ENCODE measurements around the gene PCBP3. TPM values are rescaled to one million over a fixed set of nuclear protein-coding genes. Genes with fewer than 3 reads are reported as not detected.
A peak's percentile ranks its signal among the peaks of the same experiment; 100 is the strongest.

PCBP3 gene
- total and polyA plus RNA-seq, 2 of the 13 experiments (the other 11 are each of a cell fraction or from before 2014, with no cell fraction given) = not detected

DNA sequence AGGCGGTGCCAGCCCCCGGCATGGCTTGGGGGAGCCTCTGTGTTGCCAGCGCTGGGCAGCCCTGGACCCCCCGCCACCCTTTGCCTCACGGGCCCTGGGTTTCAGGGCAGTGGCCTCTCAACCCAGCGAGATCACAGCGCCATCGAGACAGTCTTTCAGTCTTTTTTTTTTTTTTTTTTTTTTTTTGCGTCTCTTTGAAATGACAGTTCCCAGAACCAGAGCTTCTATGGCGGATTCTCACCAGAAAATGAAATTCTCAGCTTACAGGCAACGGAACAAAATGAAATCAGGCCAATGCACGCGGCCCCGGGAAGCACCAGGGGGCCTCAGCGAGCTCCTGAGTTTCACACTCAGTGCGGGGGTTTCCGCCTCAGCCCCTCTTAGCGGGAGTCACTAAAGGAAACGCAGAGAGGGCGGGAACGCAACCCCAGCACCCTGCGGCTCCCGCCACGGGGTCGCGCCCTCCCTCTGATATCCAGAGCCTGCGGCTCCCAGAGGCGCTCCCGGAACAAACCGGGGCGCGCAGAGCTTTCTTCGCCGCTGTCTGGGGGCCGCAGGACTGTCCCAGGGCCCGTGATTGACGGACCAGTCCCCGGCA lies 330.0 kb downstream of the PCBP3 start:
- WGBS (ENCODE audit: low lambda C conversion rate) = 9% methylated on average over 14 of the region's 38 CpGs
- Histone ChIP-seq H3K9ac (ENCODE audit: insufficient read depth, low read depth, low read length) (peak overlapping the region; percentile 33; the same call in 1 of the 2 replicates), H2AFZ (ENCODE audit: low read length) (no peak overlapping the region), H3K4me3 (replicated peaks in 1 of 3; ENCODE audit: insufficient read depth in 1 of 3, low read depth in 2 of 3, low read length in 3 of 3) (peak overlapping the region; percentile 52 to 75 (median 55)), H3K27ac (ENCODE audit: extremely low read length, insufficient read depth, low read length) (no peak overlapping the region), H4K20me1 (ENCODE audit: insufficient read depth, low read length) (no peaks in the 10 kb centered on the region), H3K9me3 (ENCODE audit: low read length) (no peaks in the 10 kb centered on the region), H3K4me1 (ENCODE audit: insufficient read depth, low read length) (peaks cover 31% of the 10 kb centered on the region), H3K4me2 (ENCODE audit: low read depth, low read length) (peak overlapping the region; percentile 76), H3K36me3 (replicated peaks in 1 of 2; ENCODE audit: control insufficient read depth in 1 of 2, insufficient read depth in 2 of 2, low read length in 2 of 2) (no peaks in the 10 kb centered on the region), H3K79me2 (ENCODE audit: insufficient read depth, low read length) (no peaks in the 10 kb centered on the region), H3K27me3 (ENCODE audit: control insufficient read depth in 1 of 2, insufficient read depth in 2 of 2, low read length in 2 of 2) (peaks cover 19 to 46% of the 10 kb centered on the region in 2 experiments)
- in situ Hi-C loops (cut with HindIII; ENCODE audit: extremely low pct_ligation_motif_present, low pct_unique_long_range_greater_than_20kb) = loop anchor here (5.0 to 10.0 kb wide), 3 partner anchors 149 to 311 kb away; partner anchors contain the start of genes LSS, MCM3AP and YBEY
- FAIRE-seq (peak; percentile 12), ATAC-seq (peak; percentile 61), DNase-seq (ENCODE audit: low spot score) (peak; percentile 49)
- ChIA-PET POLR2A (interaction anchor here (0.6 to 1.6 kb wide), 8 partner anchors 20 to 653 kb away, joined by 3 to 7 read pairs (median 3); partner anchors contain the start of gene LSS), CTCF (ENCODE audit: low intra/inter-chr PET ratio, low total read pairs) (no interaction called here)
- no TSS peak for BruUV-seq (replicated peaks)
- intact Hi-C loops (cut with micrococcal nuclease; ENCODE audit: unreplicated experiment) = loop anchor here (5.0 to 10.0 kb wide), 2 partner anchors 174 to 221 kb away; no protein-coding TSS in a partner anchor
- TF ChIP-seq, protein P1, sequence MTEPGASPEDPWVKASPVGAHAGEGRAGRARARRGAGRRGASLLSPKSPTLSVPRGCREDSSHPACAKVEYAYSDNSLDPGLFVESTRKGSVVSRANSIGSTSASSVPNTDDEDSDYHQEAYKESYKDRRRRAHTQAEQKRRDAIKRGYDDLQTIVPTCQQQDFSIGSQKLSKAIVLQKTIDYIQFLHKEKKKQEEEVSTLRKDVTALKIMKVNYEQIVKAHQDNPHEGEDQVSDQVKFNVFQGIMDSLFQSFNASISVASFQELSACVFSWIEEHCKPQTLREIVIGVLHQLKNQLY (CRISPR knock-in tag; IDR thresholded peaks at IDR 0.05) = no peak
- TF ChIP-seq, protein P2, sequence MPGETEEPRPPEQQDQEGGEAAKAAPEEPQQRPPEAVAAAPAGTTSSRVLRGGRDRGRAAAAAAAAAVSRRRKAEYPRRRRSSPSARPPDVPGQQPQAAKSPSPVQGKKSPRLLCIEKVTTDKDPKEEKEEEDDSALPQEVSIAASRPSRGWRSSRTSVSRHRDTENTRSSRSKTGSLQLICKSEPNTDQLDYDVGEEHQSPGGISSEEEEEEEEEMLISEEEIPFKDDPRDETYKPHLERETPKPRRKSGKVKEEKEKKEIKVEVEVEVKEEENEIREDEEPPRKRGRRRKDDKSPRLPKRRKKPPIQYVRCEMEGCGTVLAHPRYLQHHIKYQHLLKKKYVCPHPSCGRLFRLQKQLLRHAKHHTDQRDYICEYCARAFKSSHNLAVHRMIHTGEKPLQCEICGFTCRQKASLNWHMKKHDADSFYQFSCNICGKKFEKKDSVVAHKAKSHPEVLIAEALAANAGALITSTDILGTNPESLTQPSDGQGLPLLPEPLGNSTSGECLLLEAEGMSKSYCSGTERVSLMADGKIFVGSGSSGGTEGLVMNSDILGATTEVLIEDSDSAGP (CRISPR knock-in tag; IDR thresholded peaks at IDR 0.05; ENCODE audit: borderline replicate concordance) = peak; percentile 26; the same call in 1 of the 2 replicates
- TF ChIP-seq NFKB2 (CRISPR knock-in tag; IDR thresholded peaks at IDR 0.05; ENCODE audit: borderline replicate concordance) (peak; percentile 18; the same call in 1 of the 2 replicates), ZSCAN25 (CRISPR knock-in tag; IDR thresholded peaks at IDR 0.05) (peak; percentile 9; the same call in 1 of the 2 replicates), ZNF777 (CRISPR knock-in tag; IDR thresholded peaks at IDR 0.05) (0 out of 2 replicates have a peak, but pooled peaks have one; percentile 72), CHCHD3 (CRISPR knock-in tag; IDR thresholded peaks at IDR 0.05) (no peak), ZNF501 (CRISPR knock-in tag; IDR thresholded peaks at IDR 0.05) (peak; percentile 43; the same call in 1 of the 2 replicates), GTF2F1 (IDR thresholded peaks at IDR 0.05; ENCODE audit: low read length) (no peak), RBFOX2 (IDR thresholded peaks at IDR 0.05; ENCODE audit: low read depth, low read length) (no peak), RAD21 (CRISPR knock-in tag; IDR thresholded peaks at IDR 0.05) (peak; percentile 42; the same call in 1 of the 2 replicates), TARDBP (CRISPR knock-in tag; IDR thresholded peaks at IDR 0.05) (no peak), ZNF670 (CRISPR knock-in tag; IDR thresholded peaks at IDR 0.05; ENCODE audit: borderline replicate concordance) (0 out of 2 replicates have a peak, but pooled peaks have one; percentile 17)
- TF ChIP-seq, protein P3, sequence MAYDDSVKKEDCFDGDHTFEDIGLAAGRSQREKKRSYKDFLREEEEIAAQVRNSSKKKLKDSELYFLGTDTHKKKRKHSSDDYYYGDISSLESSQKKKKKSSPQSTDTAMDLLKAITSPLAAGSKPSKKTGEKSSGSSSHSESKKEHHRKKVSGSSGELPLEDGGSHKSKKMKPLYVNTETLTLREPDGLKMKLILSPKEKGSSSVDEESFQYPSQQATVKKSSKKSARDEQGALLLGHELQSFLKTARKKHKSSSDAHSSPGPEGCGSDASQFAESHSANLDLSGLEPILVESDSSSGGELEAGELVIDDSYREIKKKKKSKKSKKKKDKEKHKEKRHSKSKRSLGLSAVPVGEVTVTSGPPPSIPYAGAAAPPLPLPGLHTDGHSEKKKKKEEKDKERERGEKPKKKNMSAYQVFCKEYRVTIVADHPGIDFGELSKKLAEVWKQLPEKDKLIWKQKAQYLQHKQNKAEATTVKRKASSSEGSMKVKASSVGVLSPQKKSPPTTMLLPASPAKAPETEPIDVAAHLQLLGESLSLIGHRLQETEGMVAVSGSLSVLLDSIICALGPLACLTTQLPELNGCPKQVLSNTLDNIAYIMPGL (CRISPR knock-in tag; IDR thresholded peaks at IDR 0.05; ENCODE audit: borderline replicate concordance in 1 of 2, low read depth in 1 of 2) = peak in 1 of 2 experiments; percentile 30; a peak in 1 of 4 replicates
- TF ChIP-seq, protein P4, sequence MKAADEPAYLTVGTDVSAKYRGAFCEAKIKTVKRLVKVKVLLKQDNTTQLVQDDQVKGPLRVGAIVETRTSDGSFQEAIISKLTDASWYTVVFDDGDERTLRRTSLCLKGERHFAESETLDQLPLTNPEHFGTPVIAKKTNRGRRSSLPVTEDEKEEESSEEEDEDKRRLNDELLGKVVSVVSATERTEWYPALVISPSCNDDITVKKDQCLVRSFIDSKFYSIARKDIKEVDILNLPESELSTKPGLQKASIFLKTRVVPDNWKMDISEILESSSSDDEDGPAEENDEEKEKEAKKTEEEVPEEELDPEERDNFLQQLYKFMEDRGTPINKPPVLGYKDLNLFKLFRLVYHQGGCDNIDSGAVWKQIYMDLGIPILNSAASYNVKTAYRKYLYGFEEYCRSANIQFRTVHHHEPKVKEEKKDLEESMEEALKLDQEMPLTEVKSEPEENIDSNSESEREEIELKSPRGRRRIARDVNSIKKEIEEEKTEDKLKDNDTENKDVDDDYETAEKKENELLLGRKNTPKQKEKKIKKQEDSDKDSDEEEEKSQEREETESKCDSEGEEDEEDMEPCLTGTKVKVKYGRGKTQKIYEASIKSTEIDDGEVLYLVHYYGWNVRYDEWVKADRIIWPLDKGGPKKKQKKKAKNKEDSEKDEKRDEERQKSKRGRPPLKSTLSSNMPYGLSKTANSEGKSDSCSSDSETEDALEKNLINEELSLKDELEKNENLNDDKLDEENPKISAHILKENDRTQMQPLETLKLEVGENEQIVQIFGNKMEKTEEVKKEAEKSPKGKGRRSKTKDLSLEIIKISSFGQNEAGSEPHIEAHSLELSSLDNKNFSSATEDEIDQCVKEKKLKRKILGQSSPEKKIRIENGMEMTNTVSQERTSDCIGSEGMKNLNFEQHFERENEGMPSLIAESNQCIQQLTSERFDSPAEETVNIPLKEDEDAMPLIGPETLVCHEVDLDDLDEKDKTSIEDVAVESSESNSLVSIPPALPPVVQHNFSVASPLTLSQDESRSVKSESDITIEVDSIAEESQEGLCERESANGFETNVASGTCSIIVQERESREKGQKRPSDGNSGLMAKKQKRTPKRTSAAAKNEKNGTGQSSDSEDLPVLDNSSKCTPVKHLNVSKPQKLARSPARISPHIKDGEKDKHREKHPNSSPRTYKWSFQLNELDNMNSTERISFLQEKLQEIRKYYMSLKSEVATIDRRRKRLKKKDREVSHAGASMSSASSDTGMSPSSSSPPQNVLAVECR (CRISPR knock-in tag; IDR thresholded peaks at IDR 0.05; ENCODE audit: borderline replicate concordance) = 0 out of 2 replicates have a peak, but pooled peaks have one; percentile 5

Data from HepG2 (cell line).